ENCODE measurements around the gene HMCN1.

Gene HMCN1

GRCh38 chr1:186129758-186130157 is 395.6 kb downstream of the HMCN1 start:
- no peak overlapping the region for H3K27ac ChIP-seq
- TF ChIP-seq ZFX (IDR thresholded peaks at IDR 0.05) (no peak), CTCF (conservative IDR thresholded peaks at IDR 0.05) (no peak)

DNA sequence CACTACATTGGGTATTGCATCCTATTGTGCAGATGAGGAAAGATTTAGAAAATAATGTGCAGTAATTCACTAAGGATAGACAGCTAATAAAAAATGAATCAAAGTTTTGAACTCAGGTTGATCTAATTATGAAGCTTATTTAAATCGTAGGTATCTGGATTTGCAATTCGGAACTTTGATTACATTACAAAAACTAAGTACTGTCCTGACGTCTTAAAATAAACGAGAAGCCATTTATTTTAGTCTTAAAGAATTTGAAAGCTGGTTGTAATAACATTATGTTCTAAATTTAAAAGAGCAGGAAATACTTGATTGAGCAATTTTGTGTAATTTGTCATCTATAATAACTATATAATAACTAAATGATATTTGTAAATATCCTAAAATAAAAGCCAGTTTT is 404.9 kb downstream of the HMCN1 start:
- TF ChIP-seq CTCF (conservative IDR thresholded peaks at IDR 0.05): no peak
- H3K27ac ChIP-seq: no peak overlapping the region

DNA sequence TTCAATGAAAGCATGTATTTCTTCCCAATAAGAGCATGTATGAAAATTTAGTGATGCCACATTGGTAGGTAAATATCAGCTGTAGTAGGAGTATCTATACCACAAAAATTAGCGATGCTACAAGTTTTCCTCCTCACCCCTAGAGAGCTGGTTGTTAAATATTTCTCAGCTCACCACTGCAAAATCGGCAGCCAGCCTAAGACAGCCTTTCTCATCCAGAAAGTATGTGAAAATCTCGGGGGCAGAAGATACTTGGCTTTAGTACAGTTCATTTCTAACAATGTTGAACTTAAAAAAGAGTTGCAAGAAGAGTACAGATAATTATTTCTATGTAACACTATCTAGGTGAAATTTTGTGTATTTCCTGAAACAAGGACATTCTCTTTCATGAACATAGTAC is 405.5 kb downstream of the HMCN1 start:
- TF ChIP-seq ZFX (IDR thresholded peaks at IDR 0.05): no peak
- TF ChIP-seq CTCF (conservative IDR thresholded peaks at IDR 0.05): no peak
- H3K27ac ChIP-seq: no peak overlapping the region

DNA sequence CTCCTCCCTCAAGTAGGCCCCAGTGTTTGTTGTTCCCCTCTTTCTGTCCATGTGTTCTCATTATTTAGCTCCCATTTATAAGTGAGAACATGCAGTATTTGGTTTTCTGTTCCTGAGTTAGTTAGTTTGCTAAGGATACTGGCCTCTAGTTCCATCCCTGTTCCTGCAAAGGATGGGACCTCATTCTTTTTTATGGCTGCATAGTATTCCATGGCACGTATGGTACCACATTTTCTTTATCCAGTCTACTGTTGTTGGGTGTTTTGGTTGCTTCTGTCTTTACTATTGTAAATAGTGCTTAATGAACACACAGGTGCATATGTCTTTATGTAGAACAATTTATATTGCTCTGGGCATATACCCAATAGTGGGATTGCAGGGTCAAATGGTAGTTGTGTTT is 408.0 kb downstream of the HMCN1 start:
- no peak for TF ChIP-seq ZFX (IDR thresholded peaks at IDR 0.05)
- no peak for TF ChIP-seq CTCF (conservative IDR thresholded peaks at IDR 0.05)
- no peak overlapping the region for H3K27ac ChIP-seq

DNA sequence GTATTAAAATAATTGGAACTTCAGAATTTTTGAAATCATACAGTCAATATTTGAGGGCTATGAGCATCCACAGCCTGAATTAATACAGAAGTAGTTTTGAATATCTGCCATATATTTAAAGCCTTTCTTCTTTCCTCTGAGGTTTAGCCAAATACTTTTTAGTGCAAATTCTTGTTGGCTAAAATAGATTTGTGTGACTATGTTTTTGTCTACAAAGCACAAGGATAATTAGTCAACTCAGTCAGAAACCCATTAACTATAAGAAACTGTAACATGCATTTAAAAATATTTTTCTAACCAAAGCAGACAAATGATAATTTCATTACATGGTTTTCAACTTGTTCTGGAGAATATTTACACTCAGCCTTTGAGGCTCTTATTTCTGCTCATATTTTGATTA is 408.7 kb downstream of the HMCN1 start:
- TF ChIP-seq CTCF (conservative IDR thresholded peaks at IDR 0.05) (no peak), ZFX (IDR thresholded peaks at IDR 0.05) (no peak)
- H3K27ac ChIP-seq: no peak overlapping the region

GRCh38 chr1:186143481-186143880 is 409.3 kb downstream of the HMCN1 start:
- TF ChIP-seq CTCF (conservative IDR thresholded peaks at IDR 0.05) (no peak), ZFX (IDR thresholded peaks at IDR 0.05) (no peak)
- no peak overlapping the region for H3K27ac ChIP-seq

DNA sequence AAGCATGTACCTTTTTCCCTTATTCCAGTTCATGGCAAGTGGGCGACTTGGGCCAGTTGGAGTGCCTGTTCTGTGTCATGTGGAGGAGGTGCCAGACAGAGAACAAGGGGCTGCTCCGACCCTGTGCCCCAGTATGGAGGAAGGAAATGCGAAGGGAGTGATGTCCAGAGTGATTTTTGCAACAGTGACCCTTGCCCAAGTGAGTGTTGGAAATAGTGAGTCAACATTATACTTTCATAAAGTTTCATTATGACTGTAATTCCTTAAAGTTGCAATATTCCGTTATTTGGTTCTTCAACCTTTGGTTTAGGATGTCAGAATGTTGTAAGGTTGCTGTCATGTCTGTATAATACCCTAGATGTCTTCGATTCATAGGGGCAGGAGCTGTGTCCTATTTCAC is 410.3 kb downstream of the HMCN1 start:
- H3K27ac ChIP-seq: no peak overlapping the region
- TF ChIP-seq ZFX (IDR thresholded peaks at IDR 0.05) (no peak), CTCF (conservative IDR thresholded peaks at IDR 0.05) (no peak)

All from C4-2B (cell line).